ENCODE data around the gene CFAP57. TPM values are rescaled to one million over a fixed set of nuclear protein-coding genes. Genes with fewer than 3 reads are reported as not detected.
"Not testable (repeated sequence)": the region's sequence is repeated elsewhere in the genome, so short reads cannot be mapped to it uniquely, and the experiment has no call there.

The CFAP57 gene
- polyA plus RNA-seq (2012; ENCODE audit: low read depth, missing spikeins): 4.9 TPM

DNA sequence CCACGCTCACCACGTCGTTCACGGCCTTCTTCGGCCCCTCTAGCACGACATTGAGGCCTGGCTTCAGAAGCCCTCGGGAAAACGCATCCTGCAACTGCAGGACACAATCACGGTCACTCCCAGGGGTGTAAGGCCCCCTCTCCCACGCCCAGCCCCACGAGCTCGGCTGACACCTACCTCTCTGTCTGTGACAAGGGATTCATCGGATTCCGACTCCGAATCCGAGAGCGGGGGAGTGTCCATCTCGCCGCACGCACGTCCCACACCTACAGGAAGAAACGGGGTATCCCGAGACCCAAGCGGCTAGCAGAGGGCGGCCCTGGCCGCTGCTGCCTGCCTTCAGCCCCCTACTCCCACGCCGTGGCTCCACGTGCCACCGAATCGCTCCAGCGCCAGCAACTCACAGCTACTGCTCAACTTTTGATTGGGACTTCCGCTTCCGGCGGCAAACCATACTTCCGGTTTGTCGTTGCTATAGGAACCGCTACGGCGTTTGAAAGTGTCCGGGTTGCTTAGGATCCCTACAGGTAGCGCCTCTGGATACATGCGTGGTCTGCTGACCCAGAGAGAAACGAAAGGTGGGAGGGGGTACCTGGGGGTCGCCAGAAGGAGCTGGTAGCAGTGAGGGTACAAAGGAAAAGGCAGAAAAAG is at the start of gene CFAP57, which contains the start of gene EBNA1BP2:
CFAP57 (plus strand) TSS at position 455 of the 651 bp plus-strand sequence. CDS start 424 bp downstream, outside the sequence.
EBNA1BP2 (minus strand) TSS at position 415 of the 651 bp plus-strand sequence; CDS start at position 243, 172 bp downstream.
- TF ChIP-seq TAF1 (IDR thresholded peaks at IDR 0.05; ENCODE audit: low read depth, low read length) (peak; percentile 88), POLR2AphosphoS5 (IDR thresholded peaks at IDR 0.05; ENCODE audit: low read depth, low read length) (peak; percentile 89), POU2F2 (IDR thresholded peaks at IDR 0.05; ENCODE audit: low read depth, low read length) (peak; percentile 77), POLR2A (IDR thresholded peaks at IDR 0.05; ENCODE audit: low read depth, low read length) (peak; percentile 86), SPI1 (IDR thresholded peaks at IDR 0.05; ENCODE audit: low read depth, low read length) (peak; percentile 70), PAX5 (IDR thresholded peaks at IDR 0.05; ENCODE audit: insufficient read depth, low read length, severe bottlenecking) (no peak)
- DNase-seq (ENCODE audit: insufficient read length, low spot score) (peak; percentile 83), FAIRE-seq (peak; percentile 98)

DNA sequence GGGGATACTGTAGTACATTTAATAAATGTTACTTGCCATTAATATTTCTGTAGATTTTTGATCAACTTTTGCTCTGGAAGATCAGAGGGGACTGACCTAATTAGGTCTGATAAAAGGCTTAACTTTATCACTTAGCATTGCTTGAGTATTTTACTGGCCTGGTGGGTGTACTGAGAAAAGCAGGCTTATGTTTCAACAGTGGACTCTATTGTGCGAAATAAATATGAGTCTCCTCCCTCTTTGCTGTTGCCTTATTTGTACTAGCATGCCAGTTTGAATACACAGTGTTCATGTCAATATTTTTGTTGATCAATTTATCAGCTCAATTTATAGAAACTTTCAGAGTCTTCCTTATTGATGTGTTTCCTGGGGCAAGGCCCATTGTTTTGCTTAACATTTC is 49.1 kb upstream of the CFAP57 start:
- DNase-seq (ENCODE audit: insufficient read length, low spot score) (no peak), FAIRE-seq (no peak)
- no peak for TF ChIP-seq POU2F2 (IDR thresholded peaks at IDR 0.05; ENCODE audit: low read depth, low read length)
- no peak for TF ChIP-seq SPI1 (IDR thresholded peaks at IDR 0.05; ENCODE audit: low read depth, low read length)
- TF ChIP-seq POLR2A (IDR thresholded peaks at IDR 0.05; ENCODE audit: low read depth, low read length): no peak
- TF ChIP-seq PAX5 (IDR thresholded peaks at IDR 0.05; ENCODE audit: insufficient read depth, low read length, severe bottlenecking): no peak
- TF ChIP-seq POLR2AphosphoS5 (IDR thresholded peaks at IDR 0.05; ENCODE audit: low read depth, low read length): no peak
- TF ChIP-seq TAF1 (IDR thresholded peaks at IDR 0.05; ENCODE audit: low read depth, low read length): no peak

DNA sequence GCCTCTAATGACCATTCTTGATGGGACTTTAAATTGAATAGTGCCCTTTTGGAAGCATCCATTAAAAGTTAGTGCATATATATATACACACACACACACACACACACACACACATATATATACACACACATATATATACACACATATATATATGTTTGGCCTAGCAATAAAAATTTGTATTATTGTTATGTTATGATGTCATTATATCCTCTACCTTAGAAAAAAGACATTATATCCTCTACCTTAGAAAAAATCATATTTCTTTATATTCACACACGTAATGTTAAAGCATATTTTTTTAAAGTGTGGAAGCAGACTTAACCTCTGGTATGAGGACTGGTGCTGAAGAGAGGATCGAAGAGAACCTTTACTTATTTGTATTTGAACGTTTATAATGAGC is 43.3 kb upstream of the CFAP57 start:
- DNase-seq (ENCODE audit: insufficient read length, low spot score) (no peak), FAIRE-seq (no peak)
- TF ChIP-seq POU2F2 (IDR thresholded peaks at IDR 0.05; ENCODE audit: low read depth, low read length): no peak
- TF ChIP-seq POLR2A (IDR thresholded peaks at IDR 0.05; ENCODE audit: low read depth, low read length): no peak
- no peak for TF ChIP-seq SPI1 (IDR thresholded peaks at IDR 0.05; ENCODE audit: low read depth, low read length)

DNA sequence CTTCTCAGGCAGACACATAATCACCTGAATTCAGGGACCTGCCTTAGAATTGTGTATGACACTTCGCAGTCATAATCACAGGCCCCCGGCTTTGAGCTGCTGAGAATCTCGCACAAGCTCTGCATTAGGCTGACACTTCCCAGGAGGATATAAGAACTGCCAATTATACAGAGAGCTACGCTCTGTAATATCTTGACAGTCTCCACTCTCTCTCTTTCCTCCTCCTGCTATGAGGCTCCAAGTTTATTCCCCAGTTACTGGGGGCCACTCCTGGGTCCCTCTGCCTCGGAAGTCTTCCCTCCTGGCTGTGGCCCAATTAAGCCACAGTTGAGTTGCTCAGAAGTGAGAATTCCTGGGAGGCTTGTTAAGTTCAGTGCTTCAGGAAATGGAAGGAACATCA is 42.7 kb upstream of the CFAP57 start:
- FAIRE-seq: no peak
- TF ChIP-seq SPI1 (IDR thresholded peaks at IDR 0.05; ENCODE audit: low read depth, low read length) (no peak), POLR2A (IDR thresholded peaks at IDR 0.05; ENCODE audit: low read depth, low read length) (no peak), POLR2AphosphoS5 (IDR thresholded peaks at IDR 0.05; ENCODE audit: low read depth, low read length) (no peak), PAX5 (IDR thresholded peaks at IDR 0.05; ENCODE audit: insufficient read depth, low read length, severe bottlenecking) (no peak), TAF1 (IDR thresholded peaks at IDR 0.05; ENCODE audit: low read depth, low read length) (no peak), POU2F2 (IDR thresholded peaks at IDR 0.05; ENCODE audit: low read depth, low read length) (no peak)

GRCh38 chr1:43134068-43134467 is 38.1 kb upstream of the CFAP57 start:
- no peak for FAIRE-seq
- DNase-seq (ENCODE audit: insufficient read length, low spot score): no peak
- TF ChIP-seq POLR2A (IDR thresholded peaks at IDR 0.05; ENCODE audit: low read depth, low read length): no peak
- TF ChIP-seq POLR2AphosphoS5 (IDR thresholded peaks at IDR 0.05; ENCODE audit: low read depth, low read length): no peak
- TF ChIP-seq POU2F2 (IDR thresholded peaks at IDR 0.05; ENCODE audit: low read depth, low read length): no peak
- no peak for TF ChIP-seq TAF1 (IDR thresholded peaks at IDR 0.05; ENCODE audit: low read depth, low read length)
- no peak for TF ChIP-seq PAX5 (IDR thresholded peaks at IDR 0.05; ENCODE audit: insufficient read depth, low read length, severe bottlenecking)

More for the DNA sequence above, 42.7 kb upstream of the CFAP57 start:
- DNase-seq (ENCODE audit: insufficient read length, low spot score): no peak

- DNase-seq (ENCODE audit: insufficient read length, low spot score) (no peak), FAIRE-seq (no peak)
- no peak for TF ChIP-seq POLR2A (IDR thresholded peaks at IDR 0.05; ENCODE audit: low read depth, low read length)
- no peak for TF ChIP-seq POU2F2 (IDR thresholded peaks at IDR 0.05; ENCODE audit: low read depth, low read length)
- TF ChIP-seq POLR2AphosphoS5 (IDR thresholded peaks at IDR 0.05; ENCODE audit: low read depth, low read length): no peak
- no peak for TF ChIP-seq TAF1 (IDR thresholded peaks at IDR 0.05; ENCODE audit: low read depth, low read length)
- TF ChIP-seq PAX5 (IDR thresholded peaks at IDR 0.05; ENCODE audit: insufficient read depth, low read length, severe bottlenecking): no peak
- no peak for TF ChIP-seq SPI1 (IDR thresholded peaks at IDR 0.05; ENCODE audit: low read depth, low read length)
These were observed 37.5 kb upstream of the CFAP57 start for GRCh38 chr1:43134640-43135039.

GRCh38 chr1:43135857-43136781 is 36.0 kb upstream of the CFAP57 start:
- FAIRE-seq (no peak), DNase-seq (ENCODE audit: insufficient read length, low spot score) (no peak)
- TF ChIP-seq SPI1 (IDR thresholded peaks at IDR 0.05; ENCODE audit: low read depth, low read length) (no peak), POLR2A (IDR thresholded peaks at IDR 0.05; ENCODE audit: low read depth, low read length) (no peak), PAX5 (IDR thresholded peaks at IDR 0.05; ENCODE audit: insufficient read depth, low read length, severe bottlenecking) (no peak), POLR2AphosphoS5 (IDR thresholded peaks at IDR 0.05; ENCODE audit: low read depth, low read length) (no peak), TAF1 (IDR thresholded peaks at IDR 0.05; ENCODE audit: low read depth, low read length) (no peak), POU2F2 (IDR thresholded peaks at IDR 0.05; ENCODE audit: low read depth, low read length) (no peak)

GRCh38 chr1:43137445-43138052 is 34.6 kb upstream of the CFAP57 start:
- no peak for FAIRE-seq
- TF ChIP-seq TAF1 (IDR thresholded peaks at IDR 0.05; ENCODE audit: low read depth, low read length) (no peak), POLR2AphosphoS5 (IDR thresholded peaks at IDR 0.05; ENCODE audit: low read depth, low read length) (no peak), PAX5 (IDR thresholded peaks at IDR 0.05; ENCODE audit: insufficient read depth, low read length, severe bottlenecking) (no peak), SPI1 (IDR thresholded peaks at IDR 0.05; ENCODE audit: low read depth, low read length) (no peak), POU2F2 (IDR thresholded peaks at IDR 0.05; ENCODE audit: low read depth, low read length) (no peak), POLR2A (IDR thresholded peaks at IDR 0.05; ENCODE audit: low read depth, low read length) (no peak)
- DNase-seq (ENCODE audit: insufficient read length, low spot score): no peak

- FAIRE-seq: not testable (repeated sequence)
These were observed 32.8 kb upstream of the CFAP57 start for GRCh38 chr1:43139295-43139694.

More at GRCh38 chr1:43139295-43139694, 32.8 kb upstream of the CFAP57 start:
- DNase-seq (ENCODE audit: insufficient read length, low spot score): not testable (repeated sequence)

All from GM12891 (cell line).